ENCODE results near the gene MYO15B.

GRCh38 chr17:75610103-75610984, 22.7 kb downstream of the MYO15B start:
- TF ChIP-seq, protein P1, sequence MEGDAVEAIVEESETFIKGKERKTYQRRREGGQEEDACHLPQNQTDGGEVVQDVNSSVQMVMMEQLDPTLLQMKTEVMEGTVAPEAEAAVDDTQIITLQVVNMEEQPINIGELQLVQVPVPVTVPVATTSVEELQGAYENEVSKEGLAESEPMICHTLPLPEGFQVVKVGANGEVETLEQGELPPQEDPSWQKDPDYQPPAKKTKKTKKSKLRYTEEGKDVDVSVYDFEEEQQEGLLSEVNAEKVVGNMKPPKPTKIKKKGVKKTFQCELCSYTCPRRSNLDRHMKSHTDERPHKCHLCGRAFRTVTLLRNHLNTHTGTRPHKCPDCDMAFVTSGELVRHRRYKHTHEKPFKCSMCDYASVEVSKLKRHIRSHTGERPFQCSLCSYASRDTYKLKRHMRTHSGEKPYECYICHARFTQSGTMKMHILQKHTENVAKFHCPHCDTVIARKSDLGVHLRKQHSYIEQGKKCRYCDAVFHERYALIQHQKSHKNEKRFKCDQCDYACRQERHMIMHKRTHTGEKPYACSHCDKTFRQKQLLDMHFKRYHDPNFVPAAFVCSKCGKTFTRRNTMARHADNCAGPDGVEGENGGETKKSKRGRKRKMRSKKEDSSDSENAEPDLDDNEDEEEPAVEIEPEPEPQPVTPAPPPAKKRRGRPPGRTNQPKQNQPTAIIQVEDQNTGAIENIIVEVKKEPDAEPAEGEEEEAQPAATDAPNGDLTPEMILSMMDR (IDR thresholded peaks at IDR 0.05; ENCODE audit: poor library complexity, severe bottlenecking) = no peak
- TF ChIP-seq RAD21 (conservative IDR thresholded peaks at IDR 0.05) (no peak), EZH2 (IDR thresholded peaks at IDR 0.05; ENCODE audit: borderline replicate concordance, insufficient read depth, low read length, poor library complexity, severe bottlenecking) (no peak), REST (IDR thresholded peaks at IDR 0.05; ENCODE audit: borderline replicate concordance) (no peak), POLR2AphosphoS5 (IDR thresholded peaks at IDR 0.05) (no peak), SMC3 (conservative IDR thresholded peaks at IDR 0.05; ENCODE audit: poor library complexity) (no peak), EP300 (conservative IDR thresholded peaks at IDR 0.05; ENCODE audit: poor library complexity, severe bottlenecking) (no peak), MXI1 (conservative IDR thresholded peaks at IDR 0.05; ENCODE audit: poor library complexity, severe bottlenecking) (no peak)
